ENCODE data around the gene ATOX1. TPM values are rescaled to one million over a fixed set of nuclear protein-coding genes. Genes with fewer than 3 reads are reported as not detected.

The ATOX1 gene
- total and polyA plus RNA-seq, 4 experiments from 2014 or later: 28.2 to 64.5 (median 36.9) TPM

- Histone ChIP-seq H3K27me3 (ENCODE audit: insufficient read depth, low read length) (no peaks in the 10 kb centered on the region), H3K4me1 (ENCODE audit: insufficient read depth, low read length) (peaks cover 51% of the 10 kb centered on the region), H3K9me3 (ENCODE audit: control insufficient read depth in 1 of 2, low read length in 2 of 2) (no peaks in the 10 kb centered on the region), H3K27ac (ENCODE audit: low read depth, low read length) (peak within 1 kb of the TSS; percentile 92), H3K36me3 (ENCODE audit: insufficient read depth, low read length) (no peaks in the 10 kb centered on the region), H3K4me3 (ENCODE audit: low read length in 2 of 2) (peak within 1 kb of the TSS; percentile 59 to 76)
- ChIA-PET CTCF (ENCODE audit: partially characterized antibody) (interaction anchor here (0.6 to 2.9 kb wide), 18 partner anchors 9 to 578 kb away, joined by 3 to 21 read pairs (median 4); partner anchors contain the start of gene ATOX1), POLR2A (ENCODE audit: partially characterized antibody) (interaction anchor here (0.6 to 8.4 kb wide), 29 partner anchors 10 to 1771 kb away, joined by 3 to 214 read pairs (median 5); partner anchors contain the start of genes ATOX1, GM2A, HMGXB3 and SLC36A1)
- intact Hi-C loops (cut with micrococcal nuclease): loop anchor here (1.0 to 5.0 kb wide), 9 partner anchors 13 to 1414 kb away; partner anchors contain the start of genes ANXA6, ATOX1, SLC36A1 and TCOF1
- Mint-ChIP-seq H3K4me3 (peak within 1 kb of the TSS; percentile 85 to 96 (median 94)), H3K4me1 (peaks cover 31 to 51% (median 39%) of the 10 kb centered on the region in 4 donors), H3K36me3 (peaks cover 4 to 21% of the 10 kb centered on the region in 2 donors), H3K9me3 (no peaks in the 10 kb centered on the region), H3K27ac (peak within 1 kb of the TSS in 6 of 7 donors; percentile 12 to 96 (median 88)), H3K27me3 (no peaks in the 10 kb centered on the region)
- peak; percentile 97 to 100 (median 100) for DNase-seq
Measured at GRCh38 chr5:151771259-151772028, 13.0 kb upstream of the ATOX1 start, which contains the start of gene G3BP1. TSS of gene G3BP1 (plus strand) at chr5:151771954. CDS start at chr5:151786621, 14,667 bp downstream.

- peak overlapping the region in 7 of 8 donors; percentile 70 to 74 (median 74) for H3K4me3 Mint-ChIP-seq
Measured at GRCh38 chr5:151770383-151771258, 12.2 kb upstream of the ATOX1 start.

GRCh38 chr5:151766975-151767374 lies 8.5 kb upstream of the ATOX1 start:
- no peak for DNase-seq
- ChIA-PET CTCF (ENCODE audit: partially characterized antibody) (interaction anchor here (1.2 kb wide), 1 partner anchor 26 kb away, joined by 4 read pairs; no protein-coding TSS in a partner anchor), POLR2A (ENCODE audit: partially characterized antibody) (interaction anchor here (8.4 kb wide), 1 partner anchor 7 kb away, joined by 214 read pairs; the partner anchor contains the start of gene ATOX1)
- H3K4me1 Mint-ChIP-seq: peaks cover 5 to 10% (median 8%) of the 10 kb centered on the region in 4 donors
- peak overlapping the region in 1 of 7 donors; percentile 39 for H3K27ac Mint-ChIP-seq
- H3K27me3 Mint-ChIP-seq: no peaks in the 10 kb centered on the region
- no peaks in the 10 kb centered on the region for H3K27me3 ChIP-seq (ENCODE audit: insufficient read depth, low read length)
- H3K36me3 ChIP-seq (ENCODE audit: insufficient read depth, low read length): no peaks in the 10 kb centered on the region
- H3K9me3 Mint-ChIP-seq: no peaks in the 10 kb centered on the region
- no peaks in the 10 kb centered on the region for H3K36me3 Mint-ChIP-seq
- H3K4me3 ChIP-seq (ENCODE audit: low read length in 2 of 2): no peak overlapping the region
- no peaks in the 10 kb centered on the region for H3K9me3 ChIP-seq (ENCODE audit: control insufficient read depth in 1 of 2, low read length in 2 of 2)
- intact Hi-C loops (cut with micrococcal nuclease): no loop called here
- no peak overlapping the region for H3K4me3 Mint-ChIP-seq
- H3K4me1 ChIP-seq (ENCODE audit: insufficient read depth, low read length): peaks cover 16% of the 10 kb centered on the region
- no peak overlapping the region for H3K27ac ChIP-seq (ENCODE audit: low read depth, low read length)

More at GRCh38 chr5:151770383-151771258, 12.2 kb upstream of the ATOX1 start:
- POLR2A ChIA-PET (ENCODE audit: partially characterized antibody): interaction anchor here (0.6 to 8.4 kb wide), 26 partner anchors 11 to 692 kb away, joined by 3 to 214 read pairs (median 8); partner anchors contain the start of genes ATOX1, GM2A and SLC36A1
- Histone ChIP-seq H3K27ac (ENCODE audit: low read depth, low read length) (peak overlapping the region; percentile 92), H3K9me3 (ENCODE audit: control insufficient read depth in 1 of 2, low read length in 2 of 2) (no peaks in the 10 kb centered on the region), H3K4me1 (ENCODE audit: insufficient read depth, low read length) (peaks cover 43% of the 10 kb centered on the region), H3K27me3 (ENCODE audit: insufficient read depth, low read length) (no peaks in the 10 kb centered on the region), H3K4me3 (ENCODE audit: low read length in 2 of 2) (peak overlapping the region; percentile 40 to 59), H3K36me3 (ENCODE audit: insufficient read depth, low read length) (no peaks in the 10 kb centered on the region)
- peak in 1 of 5 donors; percentile 42 for DNase-seq
- Mint-ChIP-seq H3K4me1 (peaks cover 24 to 43% (median 32%) of the 10 kb centered on the region in 4 donors), H3K36me3 (peaks cover 0 to 16% of the 10 kb centered on the region in 2 donors), H3K27me3 (no peaks in the 10 kb centered on the region), H3K27ac (peak overlapping the region in 4 of 7 donors; percentile 78 to 91 (median 89)), H3K9me3 (no peaks in the 10 kb centered on the region)
- intact Hi-C loops (cut with micrococcal nuclease): loop anchor here (1.0 to 5.0 kb wide), 9 partner anchors 12 to 1413 kb away; partner anchors contain the start of genes ANXA6, ATOX1, SLC36A1 and TCOF1
- CTCF ChIA-PET (ENCODE audit: partially characterized antibody): interaction anchor here (0.6 to 2.9 kb wide), 19 partner anchors 9 to 578 kb away, joined by 3 to 21 read pairs (median 4); partner anchors contain the start of genes ATOX1 and SLC36A1

GRCh38 chr5:151764801-151765200 lies 6.4 kb upstream of the ATOX1 start:
- no peak for DNase-seq
- H3K27me3 ChIP-seq (ENCODE audit: insufficient read depth, low read length): no peaks in the 10 kb centered on the region
- no peaks in the 10 kb centered on the region for H3K36me3 ChIP-seq (ENCODE audit: insufficient read depth, low read length)
- POLR2A ChIA-PET (ENCODE audit: partially characterized antibody): no interaction called here
- H3K4me3 Mint-ChIP-seq: no peak overlapping the region
- H3K4me1 Mint-ChIP-seq: peaks cover 2 to 6% (median 4%) of the 10 kb centered on the region in 4 donors
- peaks cover 7% of the 10 kb centered on the region for H3K4me1 ChIP-seq (ENCODE audit: insufficient read depth, low read length)
- intact Hi-C loops (cut with micrococcal nuclease): no loop called here
- no peaks in the 10 kb centered on the region for H3K9me3 ChIP-seq (ENCODE audit: control insufficient read depth in 1 of 2, low read length in 2 of 2)
- H3K27ac Mint-ChIP-seq: no peak overlapping the region
- no peak overlapping the region for H3K4me3 ChIP-seq (ENCODE audit: low read length in 2 of 2)
- no peaks in the 10 kb centered on the region for H3K9me3 Mint-ChIP-seq
- CTCF ChIA-PET (ENCODE audit: partially characterized antibody): interaction anchor here (1.3 kb wide), 1 partner anchor 34 kb away, joined by 3 read pairs; no protein-coding TSS in a partner anchor
- H3K27me3 Mint-ChIP-seq: no peaks in the 10 kb centered on the region
- no peaks in the 10 kb centered on the region for H3K36me3 Mint-ChIP-seq
- H3K27ac ChIP-seq (ENCODE audit: low read depth, low read length): no peak overlapping the region

GRCh38 chr5:151758141-151758429 lies 346 bp downstream of the ATOX1 start:
- H3K36me3 ChIP-seq (ENCODE audit: insufficient read depth, low read length): no peaks in the 10 kb centered on the region
- peaks cover 7 to 8% of the 10 kb centered on the region in 2 donors for H3K36me3 Mint-ChIP-seq
- peak overlapping the region; percentile 86 to 99 (median 91) for H3K4me3 Mint-ChIP-seq
- CTCF ChIA-PET (ENCODE audit: partially characterized antibody): interaction anchor here (1.1 to 3.7 kb wide), 3 partner anchors 13 to 99 kb away, joined by 3 to 21 read pairs (median 8); partner anchors contain the start of gene G3BP1
- no peaks in the 10 kb centered on the region for H3K27me3 Mint-ChIP-seq
- POLR2A ChIA-PET (ENCODE audit: partially characterized antibody): interaction anchor here (0.7 to 9.8 kb wide), 5 partner anchors 8 to 59 kb away, joined by 3 to 214 read pairs (median 4); partner anchors contain the start of gene G3BP1
- no peaks in the 10 kb centered on the region for H3K27me3 ChIP-seq (ENCODE audit: insufficient read depth, low read length)
- peaks cover 25 to 59% (median 34%) of the 10 kb centered on the region in 4 donors for H3K4me1 Mint-ChIP-seq
- H3K4me1 ChIP-seq (ENCODE audit: insufficient read depth, low read length): peaks cover 38% of the 10 kb centered on the region
- peak overlapping the region; percentile 85 for H3K27ac ChIP-seq (ENCODE audit: low read depth, low read length)
- DNase-seq: no peak
- intact Hi-C loops (cut with micrococcal nuclease): loop anchor here (1.0 to 10.0 kb wide), 3 partner anchors 13 to 506 kb away; partner anchors contain the start of genes G3BP1 and GM2A
- no peaks in the 10 kb centered on the region for H3K9me3 ChIP-seq (ENCODE audit: control insufficient read depth in 1 of 2, low read length in 2 of 2)
- no peaks in the 10 kb centered on the region for H3K9me3 Mint-ChIP-seq
- peak overlapping the region; percentile 77 to 97 (median 95) for H3K27ac Mint-ChIP-seq
- H3K4me3 ChIP-seq (ENCODE audit: low read length in 2 of 2): peak overlapping the region; percentile 90 to 93
